ENCODE data around the gene NKX2-3. TPM values are rescaled to one million over a fixed set of nuclear protein-coding genes. Genes with fewer than 3 reads are reported as not detected.

Gene NKX2-3
- total and polyA plus RNA-seq, 2 of the 8 experiments (the other 6 are each of a cell fraction or from before 2014, with no cell fraction given): not detected

DNA sequence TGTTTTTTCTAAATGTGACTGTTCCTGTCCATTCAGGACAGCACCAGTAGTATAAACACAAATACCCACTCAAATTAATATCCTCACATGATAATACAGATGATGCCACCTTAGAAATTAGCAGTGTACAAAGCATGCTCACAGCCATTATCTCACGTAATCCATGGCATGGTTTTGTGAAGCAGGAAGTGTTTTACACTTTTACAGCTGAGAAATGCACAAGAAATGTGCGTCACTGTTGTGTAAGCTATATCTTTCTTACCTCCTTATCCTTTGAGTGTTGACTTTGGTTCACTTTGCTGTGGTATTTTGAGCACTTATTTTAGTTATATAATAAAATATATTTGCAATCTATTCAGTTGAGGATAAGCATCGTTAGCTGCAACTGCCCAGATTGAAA lies 31.6 kb downstream of the NKX2-3 start:
- no peak overlapping the region for H2BK12ac ChIP-seq (ENCODE audit: low read depth, low read length)
- DNase-seq (ENCODE audit: low read depth in 1 of 2, low spot score in 2 of 2) (no peak), FAIRE-seq (no peak)
- H3K4ac ChIP-seq (replicated peaks; ENCODE audit: insufficient read length, low read depth, low read length): no peak overlapping the region
- H3K23ac ChIP-seq (ENCODE audit: insufficient read length): no peak overlapping the region
- no peak for TF ChIP-seq SIN3A (conservative IDR thresholded peaks at IDR 0.05 in 1 of 2, IDR thresholded peaks at IDR 0.05 in 1 of 2; ENCODE audit: low read depth in 1 of 2, low read length in 2 of 2)
- no peak for TF ChIP-seq TCF12 (IDR thresholded peaks at IDR 0.05; ENCODE audit: low read depth, low read length)
- no peak for TF ChIP-seq TBP (IDR thresholded peaks at IDR 0.05; ENCODE audit: low read depth, low read length)
- TF ChIP-seq, protein P1, sequence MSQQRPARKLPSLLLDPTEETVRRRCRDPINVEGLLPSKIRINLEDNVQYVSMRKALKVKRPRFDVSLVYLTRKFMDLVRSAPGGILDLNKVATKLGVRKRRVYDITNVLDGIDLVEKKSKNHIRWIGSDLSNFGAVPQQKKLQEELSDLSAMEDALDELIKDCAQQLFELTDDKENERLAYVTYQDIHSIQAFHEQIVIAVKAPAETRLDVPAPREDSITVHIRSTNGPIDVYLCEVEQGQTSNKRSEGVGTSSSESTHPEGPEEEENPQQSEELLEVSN (IDR thresholded peaks at IDR 0.05): no peak
- TF ChIP-seq NRF1 (IDR thresholded peaks at IDR 0.05; ENCODE audit: low read depth, low read length): no peak
- no peak for TF ChIP-seq RBBP5 (IDR thresholded peaks at IDR 0.05; ENCODE audit: borderline replicate concordance, low read depth, low read length)
- TF ChIP-seq ASH2L (IDR thresholded peaks at IDR 0.05; ENCODE audit: low read length): no peak
- TF ChIP-seq EZH2 (IDR thresholded peaks at IDR 0.05; ENCODE audit: low read depth, low read length, severe bottlenecking): no peak
- TF ChIP-seq, protein P2, sequence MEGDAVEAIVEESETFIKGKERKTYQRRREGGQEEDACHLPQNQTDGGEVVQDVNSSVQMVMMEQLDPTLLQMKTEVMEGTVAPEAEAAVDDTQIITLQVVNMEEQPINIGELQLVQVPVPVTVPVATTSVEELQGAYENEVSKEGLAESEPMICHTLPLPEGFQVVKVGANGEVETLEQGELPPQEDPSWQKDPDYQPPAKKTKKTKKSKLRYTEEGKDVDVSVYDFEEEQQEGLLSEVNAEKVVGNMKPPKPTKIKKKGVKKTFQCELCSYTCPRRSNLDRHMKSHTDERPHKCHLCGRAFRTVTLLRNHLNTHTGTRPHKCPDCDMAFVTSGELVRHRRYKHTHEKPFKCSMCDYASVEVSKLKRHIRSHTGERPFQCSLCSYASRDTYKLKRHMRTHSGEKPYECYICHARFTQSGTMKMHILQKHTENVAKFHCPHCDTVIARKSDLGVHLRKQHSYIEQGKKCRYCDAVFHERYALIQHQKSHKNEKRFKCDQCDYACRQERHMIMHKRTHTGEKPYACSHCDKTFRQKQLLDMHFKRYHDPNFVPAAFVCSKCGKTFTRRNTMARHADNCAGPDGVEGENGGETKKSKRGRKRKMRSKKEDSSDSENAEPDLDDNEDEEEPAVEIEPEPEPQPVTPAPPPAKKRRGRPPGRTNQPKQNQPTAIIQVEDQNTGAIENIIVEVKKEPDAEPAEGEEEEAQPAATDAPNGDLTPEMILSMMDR (IDR thresholded peaks at IDR 0.05; ENCODE audit: control extremely low read depth in 1 of 3, insufficient read depth in 1 of 3, low read depth in 1 of 3, low read length in 3 of 3): no peak
- no peak overlapping the region for H3K4me2 ChIP-seq (ENCODE audit: insufficient read depth in 1 of 2, low read depth in 2 of 2, low read length in 2 of 2)
- no peak overlapping the region for H2AK5ac ChIP-seq (ENCODE audit: low read depth, low read length)
- H3K9me3 ChIP-seq (ENCODE audit: insufficient read depth in 2 of 2, low read depth in 1 of 2, low read length in 1 of 2): no peaks in the 10 kb centered on the region
- H2BK20ac ChIP-seq (ENCODE audit: low read length): no peak overlapping the region
- no peaks in the 10 kb centered on the region for H3K79me2 ChIP-seq (ENCODE audit: control insufficient read depth in 1 of 2, insufficient read depth in 2 of 2, low read length in 2 of 2)
- POLR2A ChIA-PET (ENCODE audit: partially characterized antibody): no interaction called here
- H4K8ac ChIP-seq (ENCODE audit: extremely low read depth, insufficient read depth, low read length): no peak overlapping the region
- H3K4me1 ChIP-seq (replicated peaks in 1 of 4; ENCODE audit: control insufficient read depth in 3 of 4, insufficient read depth in 4 of 4, low read length in 3 of 4): peaks cover 2 to 3% (median 3%) of the 10 kb centered on the region in 4 experiments; a peak in 3 of 7 replicates
- H4K20me1 ChIP-seq (replicated peaks in 1 of 2; ENCODE audit: control insufficient read depth in 1 of 2, insufficient read depth in 2 of 2, low read length in 2 of 2): no peaks in the 10 kb centered on the region
- 84% methylated on average over 3 of the region's 3 CpGs; no CpG with 5 or more reads in 1 of the 2 experiments for WGBS, 2 experiments (ENCODE audit: extremely low coverage in 1 of 2, insufficient coverage in 1 of 2, insufficient read length in 1 of 2, insufficient replicate concordance in 2 of 2, low coverage in 1 of 2, low lambda C conversion rate in 2 of 2, missing lambda C conversion rate in 1 of 2)
- CTCF ChIA-PET (ENCODE audit: partially characterized antibody): interaction anchor here (1.4 to 15.3 kb wide), 3 partner anchors 31 to 128 kb away, joined by 3 to 323 read pairs (median 7); partner anchors contain the start of gene SLC25A28
- H2BK5ac ChIP-seq (ENCODE audit: low read depth, low read length): no peak overlapping the region
- H3K9ac ChIP-seq (replicated peaks in 1 of 4; ENCODE audit: extremely low read depth in 1 of 4, low read depth in 3 of 4, low read length in 3 of 4): no peak overlapping the region
- H3K79me1 ChIP-seq (ENCODE audit: low read depth, low read length): no peaks in the 10 kb centered on the region
- H3K36me3 ChIP-seq (ENCODE audit: control insufficient read depth in 2 of 4, insufficient read depth in 4 of 4, low read length in 3 of 4): no peaks in the 10 kb centered on the region
- H3K56ac ChIP-seq (replicated peaks; ENCODE audit: insufficient read length, low read depth, low read length): no peak overlapping the region
- H2AFZ ChIP-seq (ENCODE audit: low read length): no peak overlapping the region
- H2BK120ac ChIP-seq (replicated peaks; ENCODE audit: low read depth, low read length): no peak overlapping the region
- no peak overlapping the region for H3K27ac ChIP-seq (ENCODE audit: low read depth, low read length)
- no peaks in the 10 kb centered on the region; the same call in 1 of the 2 replicates for H3K23me2 ChIP-seq (ENCODE audit: low read depth, low read length)
- H3K4me3 ChIP-seq (ENCODE audit: extremely low read depth in 1 of 4, insufficient read depth in 2 of 4, low read depth in 3 of 4, low read length in 4 of 4): no peak overlapping the region
- no peak overlapping the region for H3K14ac ChIP-seq (ENCODE audit: insufficient read length)
- H4K91ac ChIP-seq (replicated peaks; ENCODE audit: insufficient read length, low read length): no peak overlapping the region
- H3K27me3 ChIP-seq (replicated peaks in 1 of 4; ENCODE audit: control insufficient read depth in 3 of 4, extremely low read depth in 1 of 4, insufficient read depth in 3 of 4, low read length in 3 of 4): no peaks in the 10 kb centered on the region
- no peak overlapping the region for H2BK15ac ChIP-seq (ENCODE audit: low read length)
- H3K18ac ChIP-seq (ENCODE audit: extremely low read depth, low read length): no peak overlapping the region
- no peak overlapping the region for H4K5ac ChIP-seq (ENCODE audit: insufficient read length, low read depth, low read length)
